IgD-negative memory B cell (primary cell): ENCODE data around the gene LONRF3. TPM values are rescaled to one million over a fixed set of nuclear protein-coding genes. Genes with fewer than 3 reads are reported as not detected.
A peak's percentile ranks its signal among the peaks of the same experiment; 100 is the strongest.

ENCODE experiments used
- H3K27ac Mint-ChIP-seq, 3 donors: one replicate each; pipeline ENCODE4 v1.8.0; 2020 to 2022; ENCODE audit warnings: mild to moderate bottlenecking in 3 of 3, mixed read lengths in 3 of 3, moderate library complexity in 1 of 3
- H3K27me3 Mint-ChIP-seq: one replicate; pipeline ENCODE4 v1.8.0; 2021; ENCODE audit warnings: mixed read lengths
- H3K36me3 Mint-ChIP-seq: one replicate; pipeline ENCODE4 v1.8.0; 2020; ENCODE audit warnings: mild to moderate bottlenecking, mixed read lengths
- H3K4me1 Mint-ChIP-seq, 3 donors: one replicate each; pipeline ENCODE4 v1.8.0; 2020 to 2022; ENCODE audit warnings: mixed read lengths in 3 of 3, mild to moderate bottlenecking in 1 of 3
- H3K4me3 Mint-ChIP-seq, 4 donors: one replicate each; pipeline ENCODE4 v1.8.0; 2020 to 2022; ENCODE audit warnings: mild to moderate bottlenecking in 4 of 4, mixed read lengths in 4 of 4, moderate library complexity in 3 of 4
- H3K9me3 Mint-ChIP-seq, 3 donors: one replicate each; pipeline ENCODE4 v1.8.0; 2020 to 2021; ENCODE audit warnings: mixed read lengths in 3 of 3, mild to moderate bottlenecking in 1 of 3
- polyA plus RNA-seq: library from polyadenylated mRNA; unstranded; fragments of 300-500 nt; fragmentation: Illumina TruSeq; gene quantifications from one replicate; pipeline ENCODE4 v1.2.3, GENCODE V29; 2021

The LONRF3 gene
- not detected for polyA plus RNA-seq

- Mint-ChIP-seq H3K27ac (peak within 1 kb of the TSS; percentile 53 to 96 (median 82)), H3K9me3 (peaks cover 0 to 2% (median 0%) of the 10 kb centered on the region in 3 donors), H3K36me3 (peaks cover 2% of the 10 kb centered on the region), H3K27me3 (peaks cover 17% of the 10 kb centered on the region), H3K4me3 (peak within 1 kb of the TSS; percentile 81 to 94 (median 91)), H3K4me1 (peaks cover 10 to 19% (median 10%) of the 10 kb centered on the region in 3 donors)
Measured at GRCh38 chrX:118974088-118974907, at the start of gene LONRF3. Gene LONRF3 (plus strand): TSS chrX:118974618. CDS start chrX:118974781, 163 bp downstream.

GRCh38 chrX:118928151-118928550 is 46.3 kb upstream of the LONRF3 start:
- Mint-ChIP-seq H3K9me3 (peaks cover 0 to 1% (median 0%) of the 10 kb centered on the region in 3 donors), H3K4me1 (no peaks in the 10 kb centered on the region)

GRCh38 chrX:118935352-118935751 is 39.1 kb upstream of the LONRF3 start:
- no peak overlapping the region for H3K4me3 Mint-ChIP-seq
- no peak overlapping the region for H3K27ac Mint-ChIP-seq
- H3K27me3 Mint-ChIP-seq, result peaks cover 4% of the 10 kb centered on the region
- H3K36me3 Mint-ChIP-seq, result no peaks in the 10 kb centered on the region
- no peaks in the 10 kb centered on the region for H3K4me1 Mint-ChIP-seq
- H3K9me3 Mint-ChIP-seq, result peaks cover 0 to 4% (median 0%) of the 10 kb centered on the region in 3 donors

More at GRCh38 chrX:118928151-118928550, 46.3 kb upstream of the LONRF3 start:
- Mint-ChIP-seq H3K27ac (no peak overlapping the region), H3K36me3 (peaks cover 1% of the 10 kb centered on the region), H3K27me3 (no peaks in the 10 kb centered on the region), H3K4me3 (no peak overlapping the region)

- H3K27me3 Mint-ChIP-seq, result peaks cover 5% of the 10 kb centered on the region
- H3K9me3 Mint-ChIP-seq, result peaks cover 0 to 4% (median 0%) of the 10 kb centered on the region in 3 donors
- H3K4me3 Mint-ChIP-seq, result no peak overlapping the region
- H3K36me3 Mint-ChIP-seq, result no peaks in the 10 kb centered on the region
- H3K4me1 Mint-ChIP-seq, result no peaks in the 10 kb centered on the region
- H3K27ac Mint-ChIP-seq, result no peak overlapping the region
Measured at GRCh38 chrX:118941147-118941546, 33.3 kb upstream of the LONRF3 start.

GRCh38 chrX:118943102-118943501 is 31.3 kb upstream of the LONRF3 start:
- Mint-ChIP-seq H3K27me3 (peaks cover 1% of the 10 kb centered on the region), H3K4me3 (no peak overlapping the region), H3K9me3 (peaks cover 0 to 4% (median 0%) of the 10 kb centered on the region in 3 donors), H3K36me3 (no peaks in the 10 kb centered on the region), H3K27ac (no peak overlapping the region), H3K4me1 (no peaks in the 10 kb centered on the region)

GRCh38 chrX:118945921-118946320 is 28.5 kb upstream of the LONRF3 start:
- Mint-ChIP-seq H3K36me3 (no peaks in the 10 kb centered on the region), H3K27me3 (peaks cover 1% of the 10 kb centered on the region), H3K4me3 (no peak overlapping the region), H3K9me3 (no peaks in the 10 kb centered on the region), H3K27ac (no peak overlapping the region), H3K4me1 (no peaks in the 10 kb centered on the region)

GRCh38 chrX:118948270-118948669 is 26.1 kb upstream of the LONRF3 start:
- Mint-ChIP-seq H3K4me3 (no peak overlapping the region), H3K9me3 (no peaks in the 10 kb centered on the region), H3K36me3 (no peaks in the 10 kb centered on the region), H3K4me1 (no peaks in the 10 kb centered on the region), H3K27me3 (peaks cover 3% of the 10 kb centered on the region), H3K27ac (no peak overlapping the region)

- Mint-ChIP-seq H3K9me3 (no peaks in the 10 kb centered on the region), H3K27me3 (peaks cover 2% of the 10 kb centered on the region), H3K27ac (no peak overlapping the region), H3K4me3 (no peak overlapping the region), H3K36me3 (no peaks in the 10 kb centered on the region), H3K4me1 (no peaks in the 10 kb centered on the region)
Measured at GRCh38 chrX:118961866-118962560, 12.4 kb upstream of the LONRF3 start.

- Mint-ChIP-seq H3K27ac (no peak overlapping the region), H3K36me3 (no peaks in the 10 kb centered on the region), H3K27me3 (peaks cover 2% of the 10 kb centered on the region), H3K4me3 (no peak overlapping the region), H3K9me3 (no peaks in the 10 kb centered on the region), H3K4me1 (no peaks in the 10 kb centered on the region)
Measured at GRCh38 chrX:118963159-118963558, 11.3 kb upstream of the LONRF3 start.

- Mint-ChIP-seq H3K4me3 (no peak overlapping the region), H3K36me3 (no peaks in the 10 kb centered on the region), H3K27ac (no peak overlapping the region), H3K27me3 (peaks cover 2% of the 10 kb centered on the region), H3K4me1 (no peaks in the 10 kb centered on the region), H3K9me3 (no peaks in the 10 kb centered on the region)
Measured at GRCh38 chrX:118964252-118964651, 10.2 kb upstream of the LONRF3 start.

- Mint-ChIP-seq H3K4me3 (no peak overlapping the region), H3K9me3 (no peaks in the 10 kb centered on the region), H3K4me1 (no peaks in the 10 kb centered on the region), H3K27ac (no peak overlapping the region), H3K36me3 (peaks cover 1% of the 10 kb centered on the region), H3K27me3 (peaks cover 2% of the 10 kb centered on the region)
Measured at GRCh38 chrX:118965395-118965794, 9.0 kb upstream of the LONRF3 start.

- Mint-ChIP-seq H3K27ac (no peak overlapping the region), H3K4me1 (peaks cover 0 to 3% (median 0%) of the 10 kb centered on the region in 3 donors), H3K4me3 (no peak overlapping the region), H3K27me3 (peaks cover 9% of the 10 kb centered on the region), H3K9me3 (no peaks in the 10 kb centered on the region), H3K36me3 (peaks cover 2% of the 10 kb centered on the region)
Measured at GRCh38 chrX:118968031-118968430, 6.4 kb upstream of the LONRF3 start.

- Mint-ChIP-seq H3K9me3 (peaks cover 0 to 2% (median 0%) of the 10 kb centered on the region in 3 donors), H3K27me3 (peaks cover 17% of the 10 kb centered on the region), H3K27ac (no peak overlapping the region), H3K36me3 (peaks cover 2% of the 10 kb centered on the region), H3K4me1 (peaks cover 7 to 11% (median 7%) of the 10 kb centered on the region in 3 donors), H3K4me3 (no peak overlapping the region)
Measured at GRCh38 chrX:118971552-118971951, 2.9 kb upstream of the LONRF3 start.

GRCh38 chrX:118973389-118974087 is 880 bp upstream of the LONRF3 start:
- peaks cover 2% of the 10 kb centered on the region for H3K36me3 Mint-ChIP-seq

More at GRCh38 chrX:118973389-118974087, 880 bp upstream of the LONRF3 start:
- no peak overlapping the region for H3K27ac Mint-ChIP-seq
- H3K4me3 Mint-ChIP-seq, result peak overlapping the region in 3 of 4 donors; percentile 12 to 63 (median 45)
- peaks cover 0 to 2% (median 0%) of the 10 kb centered on the region in 3 donors for H3K9me3 Mint-ChIP-seq
- H3K27me3 Mint-ChIP-seq, result peaks cover 17% of the 10 kb centered on the region
- peaks cover 10 to 19% (median 10%) of the 10 kb centered on the region in 3 donors for H3K4me1 Mint-ChIP-seq
